HepG2 (cell line): ENCODE results near the gene MNT. TPM values are rescaled to one million over a fixed set of nuclear protein-coding genes. Genes with fewer than 3 reads are reported as not detected.

Experiments used
- ATAC-seq: fragments of 200-7000 bp; cut with Tn5 transposase; 3 replicates; pipeline ENCODE4 v1.9.1; 2020; ENCODE audit warnings: mild to moderate bottlenecking, moderate library complexity
- BruUV-seq: library from RNA; stranded (reverse); fragments of 400-500 nt; replicated peaks from 2 replicates; lab custom pipeline; 2021; lab: Mats Ljungman, UMichigan
- CTCF ChIA-PET: fragments of 300-600 bp; formaldehyde crosslinking; extraction: SDS; loops from one replicate; lab custom pipeline; 2021; ENCODE audit warnings: low total read pairs, inconsistent platforms, low intra/inter-chr PET ratio; lab: Yijun Ruan, JAX
- POLR2A ChIA-PET: fragments of 350-600 bp; sonication (Branson Sonifier 250); formaldehyde crosslinking; loops from one replicate; lab custom pipeline; 2020; ENCODE audit warnings: antibody characterized with exemption, inconsistent platforms; lab: Yijun Ruan, JAX
- DNase-seq: peaks from one replicate; pipeline ENCODE4 v3.0.0-alpha.2; 2015; ENCODE audit warnings: low spot score
- FAIRE-seq: peaks from 3 replicates; lab custom pipeline; 2011; peaks lifted over from hg19 to GRCh38; lab: Jason Lieb, UNC
- H2AFZ ChIP-seq: one replicate; pipeline ENCODE4 v1.6.1; 2011; ENCODE audit warnings: low read length, inconsistent platforms
- H3K27ac ChIP-seq: fragments of 300-600 bp; 3 replicates; pipeline ENCODE4 v1.8.0; 2011; ENCODE audit warnings: mixed run types, mild to moderate bottlenecking, mixed read lengths, low read length, inconsistent platforms; ENCODE audit not compliant: insufficient read depth; ENCODE audit errors: extremely low read length
- H3K27me3 ChIP-seq, 2 experiments: fragments of 200-600 bp in 1 of 2; 2 replicates in 1 of 2; 3 replicates in 1 of 2; pipeline versions ENCODE4 v1.6.0 to v1.8.0; 2011; ENCODE audit warnings: low read length in 2 of 2, mild to moderate bottlenecking in 2 of 2, moderate library complexity in 2 of 2, inconsistent platforms in 1 of 2; ENCODE audit not compliant: insufficient read depth in 2 of 2, control insufficient read depth in 1 of 2
- H3K36me3 ChIP-seq, 2 experiments: fragments of 200-600 bp in 1 of 2; replicated peaks in 1 of 2; 2 replicates in 1 of 2; 3 replicates in 1 of 2; pipeline versions ENCODE4 v1.5.1 to v1.8.0; 2011; ENCODE audit warnings: low read length in 2 of 2, inconsistent platforms in 1 of 2; ENCODE audit not compliant: insufficient read depth in 2 of 2, control insufficient read depth in 1 of 2
- H3K4me1 ChIP-seq: 2 replicates; pipeline ENCODE4 v1.5.1; 2012; ENCODE audit warnings: low read length, inconsistent platforms; ENCODE audit not compliant: insufficient read depth
- H3K4me2 ChIP-seq: 2 replicates; pipeline ENCODE4 v1.6.0; 2011; ENCODE audit warnings: low read depth, low read length, inconsistent platforms
- H3K4me3 ChIP-seq, 3 experiments: fragments of 200-600 bp in 1 of 3; sonication (generic), shearing (Covaris generic) in 1 of 3; replicated peaks in 1 of 3; 2 replicates each; pipeline ENCODE4 v1.5.1; 2011 to 2016; ENCODE audit warnings: low read length in 3 of 3, inconsistent platforms in 2 of 3, low read depth in 2 of 3, mild to moderate bottlenecking in 2 of 3, control low read depth in 1 of 3, mixed read lengths in 1 of 3; ENCODE audit not compliant: insufficient read depth in 1 of 3
- H3K79me2 ChIP-seq: one replicate; pipeline ENCODE4 v1.6.1; 2011; ENCODE audit warnings: low read length, inconsistent platforms; ENCODE audit not compliant: insufficient read depth
- H3K9ac ChIP-seq: 2 replicates; pipeline ENCODE4 v1.6.0; 2011; ENCODE audit warnings: mild to moderate bottlenecking, low read depth, low read length, inconsistent platforms; ENCODE audit not compliant: insufficient read depth
- H3K9me3 ChIP-seq: 2 replicates; pipeline ENCODE4 v1.5.1; 2012; ENCODE audit warnings: mild to moderate bottlenecking, low read length
- H4K20me1 ChIP-seq: 2 replicates; pipeline ENCODE4 v1.6.0; 2011; ENCODE audit warnings: inconsistent platforms, mild to moderate bottlenecking, low read length, moderate library complexity; ENCODE audit not compliant: insufficient read depth
- CBFB ChIP-seq: sonication (generic); formaldehyde crosslinking; IDR thresholded peaks from 2 replicates; pipeline ENCODE4 v1.4.0; 2020; ENCODE audit warnings: missing genetic modification reagents
- IRF2 ChIP-seq: IDR thresholded peaks from 2 replicates; pipeline ENCODE4 v1.6.1; 2018; ENCODE audit warnings: missing genetic modification reagents, missing compliant biosample characterization
- RELA ChIP-seq: sonication (generic); formaldehyde crosslinking; IDR thresholded peaks from 2 replicates; pipeline ENCODE4 v1.4.0; 2020; ENCODE audit warnings: missing genetic modification reagents
- SETDB1 ChIP-seq: sonication (generic); formaldehyde crosslinking; IDR thresholded peaks from 2 replicates; pipeline ENCODE4 v1.5.1; 2020; ENCODE audit warnings: missing genetic modification reagents, mild to moderate bottlenecking, borderline replicate concordance
- STAG1 ChIP-seq: sonication (generic); formaldehyde crosslinking; IDR thresholded peaks from 2 replicates; pipeline ENCODE4 v1.4.0; 2020; ENCODE audit warnings: missing genetic modification reagents
- ZC3H4 ChIP-seq: sonication (generic); formaldehyde crosslinking; IDR thresholded peaks from 2 replicates; pipeline ENCODE4 v1.4.0; 2020; ENCODE audit warnings: missing genetic modification reagents, borderline replicate concordance
- ZNF350 ChIP-seq: sonication (generic); formaldehyde crosslinking; IDR thresholded peaks from 2 replicates; pipeline ENCODE4 v1.4.0; 2020; ENCODE audit warnings: mild to moderate bottlenecking, low read depth, missing genetic modification reagents, borderline replicate concordance
- WGBS: methylation state at CpG from one replicate; pipeline ENCODE4 v1.1.6; 2017; ENCODE audit warnings: low lambda C conversion rate; 5-methylcytosine and 5-hydroxymethylcytosine counted together
- in situ Hi-C: cut with HindIII; loops from 2 replicates; pipeline ENCODE4 v1.10.0; 2017; ENCODE audit warnings: low pct_unique_long_range_greater_than_20kb; ENCODE audit not compliant: extremely low pct_ligation_motif_present
- intact Hi-C: fragments of 100-400 bp; cut with micrococcal nuclease; formaldehyde crosslinking; loops from one replicate; pipeline ENCODE4 v1.10.0; 2022; ENCODE audit not compliant: unreplicated experiment
- polyA plus RNA-seq, 8 experiments: library from polyadenylated mRNA; depleted of rRNA in 3 of 8; stranded (reverse) in 7 of 8; unstranded in 1 of 8; fragments of >200 nt; fragmentation: Illumina TruSeq in 4 of 8; extraction: Trizol in 4 of 8; gene quantifications; 2 replicates each; pipeline versions ENCODE4 v1.2.1 to v1.2.3, GENCODE V29; 2011 to 2016; ENCODE audit warnings: low read depth in 4 of 8, missing spikeins in 1 of 8, mixed read lengths in 1 of 8; ENCODE audit not compliant: insufficient read depth in 1 of 8
- total RNA-seq, 5 experiments: library from RNA; depleted of rRNA; stranded (reverse); fragments of >200 nt; fragmentation: Illumina TruSeq; extraction: Trizol; gene quantifications; 2 replicates each; pipeline ENCODE4 v1.2.3, GENCODE V29; 2016; ENCODE audit warnings: low read depth in 1 of 5
- TF ChIP-seq, protein P1 (sequence below): sonication (generic); formaldehyde crosslinking; IDR thresholded peaks from 2 replicates; pipeline ENCODE4 v1.4.0; 2020; ENCODE audit warnings: missing genetic modification reagents
- TF ChIP-seq, protein P2 (sequence below): IDR thresholded peaks from 2 replicates; pipeline ENCODE4 v1.6.1; 2016; ENCODE audit warnings: control low read depth

Gene MNT
- total and polyA plus RNA-seq, 2 of the 13 experiments (the other 11 are each of a cell fraction or from before 2014, with no cell fraction given), result 2.1 to 3.5 TPM

DNA sequence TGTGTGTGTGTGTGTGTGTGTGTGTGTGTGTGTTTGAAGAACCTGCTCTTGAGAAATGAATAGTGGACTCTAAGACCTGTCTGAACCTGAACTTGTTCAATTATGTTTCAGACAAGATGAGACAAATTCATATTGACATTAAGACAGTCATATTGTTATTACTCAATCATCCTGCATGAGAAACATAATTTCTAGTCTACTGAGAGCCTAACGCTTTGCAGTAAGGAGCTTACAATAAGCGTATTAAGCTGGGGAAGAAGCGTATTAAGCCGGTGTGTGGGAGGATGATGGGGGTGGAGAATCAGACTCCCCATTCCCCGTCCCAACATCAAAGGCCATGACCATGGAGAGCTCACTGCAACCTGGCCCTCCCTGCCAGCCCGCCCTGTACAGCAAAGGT lies 22.4 kb upstream of the MNT start (continued):
- TF ChIP-seq, protein P1, sequence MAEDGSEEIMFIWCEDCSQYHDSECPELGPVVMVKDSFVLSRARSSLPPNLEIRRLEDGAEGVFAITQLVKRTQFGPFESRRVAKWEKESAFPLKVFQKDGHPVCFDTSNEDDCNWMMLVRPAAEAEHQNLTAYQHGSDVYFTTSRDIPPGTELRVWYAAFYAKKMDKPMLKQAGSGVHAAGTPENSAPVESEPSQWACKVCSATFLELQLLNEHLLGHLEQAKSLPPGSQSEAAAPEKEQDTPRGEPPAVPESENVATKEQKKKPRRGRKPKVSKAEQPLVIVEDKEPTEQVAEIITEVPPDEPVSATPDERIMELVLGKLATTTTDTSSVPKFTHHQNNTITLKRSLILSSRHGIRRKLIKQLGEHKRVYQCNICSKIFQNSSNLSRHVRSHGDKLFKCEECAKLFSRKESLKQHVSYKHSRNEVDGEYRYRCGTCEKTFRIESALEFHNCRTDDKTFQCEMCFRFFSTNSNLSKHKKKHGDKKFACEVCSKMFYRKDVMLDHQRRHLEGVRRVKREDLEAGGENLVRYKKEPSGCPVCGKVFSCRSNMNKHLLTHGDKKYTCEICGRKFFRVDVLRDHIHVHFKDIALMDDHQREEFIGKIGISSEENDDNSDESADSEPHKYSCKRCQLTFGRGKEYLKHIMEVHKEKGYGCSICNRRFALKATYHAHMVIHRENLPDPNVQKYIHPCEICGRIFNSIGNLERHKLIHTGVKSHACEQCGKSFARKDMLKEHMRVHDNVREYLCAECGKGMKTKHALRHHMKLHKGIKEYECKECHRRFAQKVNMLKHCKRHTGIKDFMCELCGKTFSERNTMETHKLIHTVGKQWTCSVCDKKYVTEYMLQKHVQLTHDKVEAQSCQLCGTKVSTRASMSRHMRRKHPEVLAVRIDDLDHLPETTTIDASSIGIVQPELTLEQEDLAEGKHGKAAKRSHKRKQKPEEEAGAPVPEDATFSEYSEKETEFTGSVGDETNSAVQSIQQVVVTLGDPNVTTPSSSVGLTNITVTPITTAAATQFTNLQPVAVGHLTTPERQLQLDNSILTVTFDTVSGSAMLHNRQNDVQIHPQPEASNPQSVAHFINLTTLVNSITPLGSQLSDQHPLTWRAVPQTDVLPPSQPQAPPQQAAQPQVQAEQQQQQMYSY (CRISPR knock-in tag), result no peak
- no peak for TF ChIP-seq ZC3H4
- no peak for TF ChIP-seq RELA

DNA sequence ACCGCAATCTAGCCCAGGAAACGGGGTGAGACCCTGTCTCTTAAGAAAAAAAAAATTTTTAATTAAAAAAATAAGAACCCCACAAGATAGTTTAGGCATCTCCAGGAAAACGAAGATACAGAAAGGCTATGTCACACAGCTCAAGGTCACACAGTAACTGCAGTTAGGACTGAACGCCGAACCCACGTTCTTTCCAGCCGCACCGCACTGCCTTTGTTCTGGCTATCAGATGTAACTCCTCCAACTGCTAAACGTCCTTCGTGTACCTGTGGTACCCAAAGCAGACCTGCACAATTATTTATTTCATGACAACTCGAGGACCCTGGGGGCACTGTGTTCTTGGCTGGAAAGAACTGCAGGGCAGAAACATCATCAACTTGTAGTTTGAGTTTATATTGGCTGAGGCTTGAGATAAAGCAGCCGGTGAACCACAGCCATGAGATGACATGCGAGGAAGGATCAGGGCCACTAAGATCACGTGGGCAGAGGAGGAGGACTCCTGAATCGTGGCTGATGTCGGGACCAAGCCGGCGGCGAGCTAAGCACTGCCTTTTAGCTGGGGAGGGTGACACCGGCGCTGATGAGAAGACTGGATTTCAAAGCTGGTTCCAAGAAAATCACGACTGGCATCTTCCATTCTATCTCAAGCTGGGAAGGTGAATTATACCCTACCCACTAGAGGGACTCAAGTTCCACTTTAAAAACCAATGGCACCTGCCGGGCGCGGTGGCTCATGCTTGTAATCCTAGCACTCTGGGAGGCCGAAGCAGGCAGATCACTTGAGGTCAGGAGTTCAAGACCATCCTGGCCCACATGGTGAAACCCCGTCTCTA lies 20.7 kb upstream of the MNT start:
- Histone ChIP-seq H3K79me2 (no peaks in the 10 kb centered on the region), H3K4me3 (no peak overlapping the region), H3K9ac (no peak overlapping the region), H3K27ac (no peak overlapping the region), H3K9me3 (no peaks in the 10 kb centered on the region), H3K4me1 (no peaks in the 10 kb centered on the region), H2AFZ (no peak overlapping the region), H3K4me2 (no peak overlapping the region), H3K27me3 (no peaks in the 10 kb centered on the region), H3K36me3 (peaks cover 9 to 48% of the 10 kb centered on the region in 2 experiments; a peak in 4 of 5 replicates), H4K20me1 (no peaks in the 10 kb centered on the region; the same call in 1 of the 2 replicates)
- DNase-seq (no peak), ATAC-seq (no peak), FAIRE-seq (no peak)
- BruUV-seq, result no TSS peak
- 96% methylated on average over 27 of the region's 27 CpGs for WGBS
- intact Hi-C loops, result no loop called here
- in situ Hi-C loops, result no loop called here
- no peak for TF ChIP-seq IRF2 (CRISPR knock-in tag)
- peak; percentile 31; the same call in 1 of the 2 replicates for TF ChIP-seq STAG1 (CRISPR knock-in tag)
- no peak for TF ChIP-seq ZNF350 (CRISPR knock-in tag)
- TF ChIP-seq SETDB1, result no peak
- no peak for TF ChIP-seq CBFB (CRISPR knock-in tag)
- TF ChIP-seq, protein P2, sequence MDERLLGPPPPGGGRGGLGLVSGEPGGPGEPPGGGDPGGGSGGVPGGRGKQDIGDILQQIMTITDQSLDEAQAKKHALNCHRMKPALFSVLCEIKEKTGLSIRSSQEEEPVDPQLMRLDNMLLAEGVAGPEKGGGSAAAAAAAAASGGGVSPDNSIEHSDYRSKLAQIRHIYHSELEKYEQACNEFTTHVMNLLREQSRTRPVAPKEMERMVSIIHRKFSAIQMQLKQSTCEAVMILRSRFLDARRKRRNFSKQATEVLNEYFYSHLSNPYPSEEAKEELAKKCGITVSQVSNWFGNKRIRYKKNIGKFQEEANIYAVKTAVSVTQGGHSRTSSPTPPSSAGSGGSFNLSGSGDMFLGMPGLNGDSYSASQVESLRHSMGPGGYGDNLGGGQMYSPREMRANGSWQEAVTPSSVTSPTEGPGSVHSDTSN, result no peak
- POLR2A ChIA-PET, result no interaction called here
- CTCF ChIA-PET, result no interaction called here
